ENCODE measurements around the gene CHST11. TPM values are rescaled to one million over a fixed set of nuclear protein-coding genes. Genes with fewer than 3 reads are reported as not detected.

The CHST11 gene
- total RNA-seq, 1 donor: 10.8 TPM

- DNase-seq (ENCODE audit: low read depth): no peak
- TF ChIP-seq CTCF (IDR thresholded peaks at IDR 0.05; ENCODE audit: insufficient read depth, low read length): peak; percentile 21
- no peak overlapping the region for H3K4me3 ChIP-seq (ENCODE audit: low read depth, low read length)
Observed at GRCh38 chr12:104680070-104680469, 223.3 kb downstream of the CHST11 start.

- no peak for DNase-seq (ENCODE audit: low read depth)
- TF ChIP-seq CTCF (IDR thresholded peaks at IDR 0.05; ENCODE audit: insufficient read depth, low read length): no peak
- no peak overlapping the region for H3K4me3 ChIP-seq (ENCODE audit: low read depth, low read length)
Observed at GRCh38 chr12:104680491-104680890, 223.7 kb downstream of the CHST11 start.

GRCh38 chr12:104681012-104681690 is 224.4 kb downstream of the CHST11 start:
- no peak for DNase-seq (ENCODE audit: low read depth)

GRCh38 chr12:104682790-104683279 is 226.1 kb downstream of the CHST11 start:
- no peak for DNase-seq (ENCODE audit: low read depth)
- TF ChIP-seq CTCF (IDR thresholded peaks at IDR 0.05; ENCODE audit: insufficient read depth, low read length): no peak
- H3K4me3 ChIP-seq (ENCODE audit: low read depth, low read length): no peak overlapping the region

More at GRCh38 chr12:104681012-104681690, 224.4 kb downstream of the CHST11 start:
- no peak for TF ChIP-seq CTCF (IDR thresholded peaks at IDR 0.05; ENCODE audit: insufficient read depth, low read length)
- H3K4me3 ChIP-seq (ENCODE audit: low read depth, low read length): no peak overlapping the region

GRCh38 chr12:104683831-104684503 is 227.2 kb downstream of the CHST11 start:
- TF ChIP-seq CTCF (IDR thresholded peaks at IDR 0.05; ENCODE audit: insufficient read depth, low read length): no peak
- no peak for DNase-seq (ENCODE audit: low read depth)
- H3K4me3 ChIP-seq (ENCODE audit: low read depth, low read length): no peak overlapping the region

- no peak for TF ChIP-seq CTCF (IDR thresholded peaks at IDR 0.05; ENCODE audit: insufficient read depth, low read length)
- no peak overlapping the region for H3K4me3 ChIP-seq (ENCODE audit: low read depth, low read length)
- peak; percentile 96 for DNase-seq (ENCODE audit: low read depth)
Observed at GRCh38 chr12:104684884-104685283, 228.1 kb downstream of the CHST11 start.
